Measurements from ENCODE around the gene OGT. TPM values are rescaled to one million over a fixed set of nuclear protein-coding genes. Genes with fewer than 3 reads are reported as not detected.

The OGT gene
- total RNA-seq, 1 experiment from 2014 or later = 282 TPM

DNA sequence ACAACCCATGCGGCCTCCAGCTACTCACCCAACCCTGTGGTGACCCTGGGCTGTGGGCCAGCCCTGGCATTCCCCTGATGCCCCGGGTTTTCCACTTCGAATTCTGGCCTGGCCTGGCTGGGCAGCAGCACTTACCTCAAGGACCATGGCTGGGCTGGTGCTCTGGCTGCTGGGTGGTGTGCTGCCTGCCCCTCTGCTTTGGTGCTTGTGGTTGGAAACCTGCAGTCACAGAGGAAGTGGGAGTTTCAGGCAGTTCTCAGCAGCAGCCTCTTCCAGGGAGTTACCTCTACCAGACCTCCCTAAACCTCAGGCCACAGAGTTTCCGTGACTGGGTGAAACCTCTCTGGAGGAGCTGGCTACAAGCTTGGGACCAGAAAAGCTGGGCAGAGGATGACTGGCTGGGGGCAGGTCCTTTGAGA is 85.4 kb downstream of the OGT start, which contains the start of gene CXCR3:
CXCR3 (minus strand) TSS at position 209 of the 419 bp plus-strand sequence; CDS start at position 147, 62 bp downstream.
- H3K27ac Mint-ChIP-seq (ENCODE audit: low read depth, unreplicated experiment) = no peak within 1 kb of the TSS
- no peaks in the 10 kb centered on the region for H3K27me3 Mint-ChIP-seq (ENCODE audit: insufficient read depth, unreplicated experiment)
- CTCF ChIA-PET = no interaction called here
- intact Hi-C loops (cut with micrococcal nuclease) = no loop called here
- BruUV-seq (replicated peaks) = no TSS peak
- H3K4me1 Mint-ChIP-seq (ENCODE audit: insufficient read depth, unreplicated experiment) = no peaks in the 10 kb centered on the region
- POLR2A ChIA-PET = no interaction called here
- DNase-seq (ENCODE audit: unreplicated experiment) = no peak
- H3K4me3 Mint-ChIP-seq (ENCODE audit: unreplicated experiment) = no peak within 1 kb of the TSS
- no peak for TF ChIP-seq CTCF (IDR thresholded peaks at IDR 0.05; ENCODE audit: unreplicated experiment)
- H3K9me3 Mint-ChIP-seq (ENCODE audit: unreplicated experiment) = no peaks in the 10 kb centered on the region
- H3K36me3 Mint-ChIP-seq (ENCODE audit: insufficient read depth, unreplicated experiment) = peaks cover 26% of the 10 kb centered on the region

- no TSS peak for BruUV-seq (replicated peaks)
- no peak for TF ChIP-seq CTCF (IDR thresholded peaks at IDR 0.05; ENCODE audit: unreplicated experiment)
- CTCF ChIA-PET = no interaction called here
These were observed 85.9 kb downstream of the OGT start for GRCh38 chrX:71618787-71619186.

DNA sequence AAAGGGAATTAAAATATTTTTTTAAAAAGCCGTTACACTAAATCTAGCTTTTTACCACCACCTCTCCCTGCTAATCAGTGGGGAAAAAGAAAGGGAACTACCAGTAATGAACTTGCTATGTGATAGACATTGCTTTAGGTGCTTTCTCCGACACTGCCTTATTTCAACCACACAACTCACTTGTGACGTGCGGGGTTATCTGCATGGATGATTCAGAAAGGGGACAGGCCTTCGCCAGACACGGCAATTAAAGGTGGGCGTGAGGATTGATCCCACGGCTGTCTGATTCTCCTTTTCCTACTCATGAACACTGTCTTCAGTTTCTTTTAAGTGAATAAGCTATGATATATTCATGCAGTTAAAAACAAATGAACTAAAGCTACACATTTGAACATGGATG is 86.3 kb downstream of the OGT start:
- ChIA-PET POLR2A (no interaction called here), CTCF (no interaction called here)
- H3K27me3 Mint-ChIP-seq (ENCODE audit: insufficient read depth, unreplicated experiment) = no peaks in the 10 kb centered on the region
- TF ChIP-seq CTCF (IDR thresholded peaks at IDR 0.05; ENCODE audit: unreplicated experiment) = no peak
- H3K36me3 Mint-ChIP-seq (ENCODE audit: insufficient read depth, unreplicated experiment) = peaks cover 21% of the 10 kb centered on the region
- intact Hi-C loops (cut with micrococcal nuclease) = no loop called here
- BruUV-seq (replicated peaks) = no TSS peak
- H3K4me3 Mint-ChIP-seq (ENCODE audit: unreplicated experiment) = no peak overlapping the region
- H3K4me1 Mint-ChIP-seq (ENCODE audit: insufficient read depth, unreplicated experiment) = no peaks in the 10 kb centered on the region
- no peak overlapping the region for H3K27ac Mint-ChIP-seq (ENCODE audit: low read depth, unreplicated experiment)
- no peak for DNase-seq (ENCODE audit: unreplicated experiment)
- no peaks in the 10 kb centered on the region for H3K9me3 Mint-ChIP-seq (ENCODE audit: unreplicated experiment)

More at GRCh38 chrX:71618787-71619186, 85.9 kb downstream of the OGT start:
- H3K9me3 Mint-ChIP-seq (ENCODE audit: unreplicated experiment) = no peaks in the 10 kb centered on the region
- peaks cover 21% of the 10 kb centered on the region for H3K36me3 Mint-ChIP-seq (ENCODE audit: insufficient read depth, unreplicated experiment)
- H3K27ac Mint-ChIP-seq (ENCODE audit: low read depth, unreplicated experiment) = no peak overlapping the region
- H3K4me1 Mint-ChIP-seq (ENCODE audit: insufficient read depth, unreplicated experiment) = no peaks in the 10 kb centered on the region
- intact Hi-C loops (cut with micrococcal nuclease) = no loop called here
- no peaks in the 10 kb centered on the region for H3K27me3 Mint-ChIP-seq (ENCODE audit: insufficient read depth, unreplicated experiment)
- POLR2A ChIA-PET = no interaction called here
- no peak for DNase-seq (ENCODE audit: unreplicated experiment)
- no peak overlapping the region for H3K4me3 Mint-ChIP-seq (ENCODE audit: unreplicated experiment)

- ChIA-PET CTCF (no interaction called here), POLR2A (no interaction called here)
- Mint-ChIP-seq H3K9me3 (ENCODE audit: unreplicated experiment) (no peaks in the 10 kb centered on the region), H3K36me3 (ENCODE audit: insufficient read depth, unreplicated experiment) (peaks cover 15% of the 10 kb centered on the region), H3K27ac (ENCODE audit: low read depth, unreplicated experiment) (no peak overlapping the region), H3K4me1 (ENCODE audit: insufficient read depth, unreplicated experiment) (no peaks in the 10 kb centered on the region), H3K27me3 (ENCODE audit: insufficient read depth, unreplicated experiment) (no peaks in the 10 kb centered on the region), H3K4me3 (ENCODE audit: unreplicated experiment) (no peak overlapping the region)
- TF ChIP-seq CTCF (IDR thresholded peaks at IDR 0.05; ENCODE audit: unreplicated experiment) = no peak
- DNase-seq (ENCODE audit: unreplicated experiment) = no peak
- intact Hi-C loops (cut with micrococcal nuclease) = no loop called here
- no TSS peak for BruUV-seq (replicated peaks)
These were observed 87.1 kb downstream of the OGT start for GRCh38 chrX:71619986-71620385.
